Esophagus muscularis mucosa (tissue), 4 donors: ENCODE data around the gene MRPS26. TPM values are rescaled to one million over a fixed set of nuclear protein-coding genes. Genes with fewer than 3 reads are reported as not detected.

Experiments used
- DNase-seq: peaks from one replicate; pipeline ENCODE4 v3.0.0-alpha.2; 2017; ENCODE audit errors: extremely low spot score
- H3K27ac ChIP-seq, 4 donors: fragments of 200-600 bp; sonication (generic); replicated peaks in 1 of 4; 1 replicate in 3 of 4; 2 replicates in 1 of 4; pipeline ENCODE4 v1.5.1; 2016 to 2019; ENCODE audit warnings: mild to moderate bottlenecking in 1 of 4
- H3K27me3 ChIP-seq, 4 donors: fragments of 200-600 bp; sonication (generic); one replicate each; pipeline versions ENCODE4 v1.5.1 to v1.6.0; 2016 to 2019
- H3K36me3 ChIP-seq, 4 donors: fragments of 200-600 bp; sonication (generic); one replicate each; pipeline ENCODE4 v1.5.1; 2016 to 2019
- H3K4me1 ChIP-seq, 4 donors: fragments of 200-600 bp; sonication (generic); one replicate each; pipeline ENCODE4 v1.5.1; 2016 to 2019
- H3K4me3 ChIP-seq, 4 donors: fragments of 200-600 bp; sonication (generic); 1 replicate in 2 of 4; 2 replicates in 2 of 4; pipeline ENCODE4 v1.5.1; 2016 to 2019; ENCODE audit warnings: mild to moderate bottlenecking in 4 of 4, moderate library complexity in 1 of 4
- H3K9me3 ChIP-seq, 4 donors: fragments of 200-600 bp; sonication (generic); 1 replicate in 3 of 4; 2 replicates in 1 of 4; pipeline ENCODE4 v1.5.1; 2016 to 2019
- EP300 ChIP-seq: sonication (generic); formaldehyde crosslinking; IDR thresholded peaks from one replicate; pipeline ENCODE4 v1.6.1; 2017; ENCODE audit warnings: antibody characterized with exemption
- POLR2A ChIP-seq: fragments of 450-650 bp; IDR thresholded peaks from one replicate; pipeline ENCODE4 v1.6.1; 2017; ENCODE audit warnings: antibody characterized with exemption, moderate library complexity, mild to moderate bottlenecking, low read depth
- POLR2AphosphoS5 ChIP-seq, 2 donors: sonication (generic); formaldehyde crosslinking; IDR thresholded peaks; one replicate each; pipeline ENCODE4 v1.6.1; 2017; ENCODE audit warnings: antibody characterized with exemption in 2 of 2
- whole genome bisulfite sequencing: methylation state at CpG from one replicate; pipeline ENCODE4 v1.1.5; 2018; 5-methylcytosine and 5-hydroxymethylcytosine counted together
- intact Hi-C: fragments of 100-400 bp; cut with DNase I; formaldehyde crosslinking; loops from one replicate; pipeline ENCODE4 v1.15.1; 2023
- total RNA-seq, 4 donors: library from RNA; depleted of rRNA; stranded (reverse); fragments of >200 nt; gene quantifications; one replicate each; pipeline versions ENCODE4 v1.1.0 to v1.2.1, GENCODE V29; 2016
- TF ChIP-seq, protein P1 (sequence below), 3 experiments: fragments of 200-600 bp in 2 of 3; fragments of 450-650 bp in 1 of 3; sonication (generic) in 2 of 3; IDR thresholded peaks; one replicate each; pipeline ENCODE4 v1.5.1; 2017 to 2019; ENCODE audit warnings: antibody characterized with exemption in 3 of 3, mild to moderate bottlenecking in 2 of 3, moderate library complexity in 1 of 3

The MRPS26 gene
- total RNA-seq, 4 donors from 2014 or later = 52.3 to 90.7 (median 71.5) TPM

DNA sequence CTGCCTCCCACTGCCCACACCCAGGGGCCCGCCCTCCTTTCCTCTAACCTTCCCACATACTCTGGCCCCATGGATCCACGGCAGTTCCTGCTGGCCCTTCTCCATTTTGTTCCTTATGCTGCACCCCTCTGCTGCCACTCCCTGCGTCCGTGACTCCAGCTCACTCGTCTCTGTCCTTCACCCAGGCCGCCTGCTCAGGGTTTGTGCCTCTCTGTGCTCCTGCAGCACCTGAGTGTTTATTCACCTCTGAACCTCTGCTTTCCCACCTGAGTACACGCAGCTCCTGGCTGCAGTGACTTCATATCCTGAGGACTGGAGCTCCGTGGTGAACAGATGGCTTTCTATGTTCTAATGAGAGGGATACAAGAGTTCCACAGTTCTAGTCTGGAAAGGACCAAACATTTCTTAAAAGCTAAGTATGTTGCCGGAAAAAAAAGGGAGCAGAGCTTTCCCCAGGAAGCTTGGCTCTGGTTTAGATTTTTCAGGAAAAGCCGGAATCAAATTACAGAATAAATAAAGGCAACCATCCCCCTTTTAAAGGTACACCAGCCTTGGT, 3.9 kb upstream of the MRPS26 start:
- no peak for DNase-seq
- Histone ChIP-seq H3K27me3 (no peaks in the 10 kb centered on the region), H3K36me3 (peaks cover 30 to 44% (median 38%) of the 10 kb centered on the region in 4 donors), H3K4me1 (peaks cover 21 to 36% (median 32%) of the 10 kb centered on the region in 4 donors), H3K27ac (peak overlapping the region; percentile 23 to 62 (median 46)), H3K9me3 (no peaks in the 10 kb centered on the region), H3K4me3 (no peak overlapping the region)
- WGBS = 58% methylated on average over 10 of the region's 10 CpGs
- intact Hi-C loops = no loop called here
- TF ChIP-seq, protein P1, sequence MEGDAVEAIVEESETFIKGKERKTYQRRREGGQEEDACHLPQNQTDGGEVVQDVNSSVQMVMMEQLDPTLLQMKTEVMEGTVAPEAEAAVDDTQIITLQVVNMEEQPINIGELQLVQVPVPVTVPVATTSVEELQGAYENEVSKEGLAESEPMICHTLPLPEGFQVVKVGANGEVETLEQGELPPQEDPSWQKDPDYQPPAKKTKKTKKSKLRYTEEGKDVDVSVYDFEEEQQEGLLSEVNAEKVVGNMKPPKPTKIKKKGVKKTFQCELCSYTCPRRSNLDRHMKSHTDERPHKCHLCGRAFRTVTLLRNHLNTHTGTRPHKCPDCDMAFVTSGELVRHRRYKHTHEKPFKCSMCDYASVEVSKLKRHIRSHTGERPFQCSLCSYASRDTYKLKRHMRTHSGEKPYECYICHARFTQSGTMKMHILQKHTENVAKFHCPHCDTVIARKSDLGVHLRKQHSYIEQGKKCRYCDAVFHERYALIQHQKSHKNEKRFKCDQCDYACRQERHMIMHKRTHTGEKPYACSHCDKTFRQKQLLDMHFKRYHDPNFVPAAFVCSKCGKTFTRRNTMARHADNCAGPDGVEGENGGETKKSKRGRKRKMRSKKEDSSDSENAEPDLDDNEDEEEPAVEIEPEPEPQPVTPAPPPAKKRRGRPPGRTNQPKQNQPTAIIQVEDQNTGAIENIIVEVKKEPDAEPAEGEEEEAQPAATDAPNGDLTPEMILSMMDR (IDR thresholded peaks at IDR 0.05) = no peak
- no peak for TF ChIP-seq EP300
- TF ChIP-seq POLR2AphosphoS5 (IDR thresholded peaks at IDR 0.05) = no peak
- no peak for TF ChIP-seq POLR2A

DNA sequence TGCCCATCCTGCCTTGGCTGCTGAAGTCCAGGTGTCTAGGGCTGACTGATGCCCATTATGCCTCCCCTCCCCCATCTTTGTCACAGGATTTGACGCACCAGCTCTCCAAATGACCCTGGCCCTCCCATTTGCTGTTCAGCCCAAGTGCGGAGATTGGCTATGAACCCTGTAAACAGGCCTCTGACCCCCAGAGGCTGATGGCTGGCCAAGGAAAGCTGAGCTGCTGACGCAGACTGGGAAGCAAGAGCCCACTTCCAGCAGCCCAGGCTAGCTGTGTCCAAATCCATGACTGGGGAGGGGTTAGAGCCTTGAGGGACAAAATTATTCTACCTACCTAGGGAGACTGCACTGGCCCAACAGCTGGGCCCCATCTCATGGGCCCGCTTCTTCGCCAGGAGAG, 3.2 kb upstream of the MRPS26 start:
- intact Hi-C loops = no loop called here
- Histone ChIP-seq H3K27me3 (no peaks in the 10 kb centered on the region), H3K27ac (peak overlapping the region; percentile 23 to 62 (median 46)), H3K36me3 (peaks cover 23 to 41% (median 33%) of the 10 kb centered on the region in 4 donors), H3K9me3 (no peaks in the 10 kb centered on the region), H3K4me3 (no peak overlapping the region), H3K4me1 (peaks cover 28 to 43% (median 39%) of the 10 kb centered on the region in 4 donors)
- TF ChIP-seq POLR2AphosphoS5 (IDR thresholded peaks at IDR 0.05) = peak in 1 of 2 donors; percentile 25
- no peak for TF ChIP-seq EP300
- 80% methylated on average over 5 of the region's 5 CpGs for WGBS
- DNase-seq = no peak

DNA sequence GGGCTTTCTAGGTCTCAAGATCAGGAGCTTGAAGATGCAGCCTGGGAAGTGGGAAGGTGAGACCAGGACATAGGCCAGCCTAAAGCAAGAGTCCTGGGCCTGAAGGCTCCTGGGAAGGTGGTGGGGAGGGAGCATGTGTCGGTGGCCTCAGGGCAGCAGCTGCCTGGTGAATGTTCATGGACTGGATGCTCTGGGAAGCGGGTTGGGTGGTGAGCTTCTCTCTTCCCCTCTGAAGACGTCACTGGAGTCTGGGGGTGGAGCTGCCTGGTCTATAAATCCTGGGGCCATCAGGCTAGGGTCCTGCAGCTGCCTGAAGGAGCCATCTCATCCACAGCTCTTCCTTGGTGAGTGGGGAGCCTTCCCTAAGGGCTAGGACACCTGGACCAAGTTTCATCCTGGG, 2.5 kb upstream of the MRPS26 start, which contains the start of gene GNRH2:
Gene GNRH2 (plus strand): TSS at position 301 of the 400 bp plus-strand sequence. CDS start 793 bp downstream, outside the sequence.
- no peak for DNase-seq
- H3K36me3 ChIP-seq = peaks cover 21 to 41% (median 33%) of the 10 kb centered on the region in 4 donors
- 100% methylated on average over 1 of the region's 3 CpGs for WGBS
- H3K27me3 ChIP-seq = no peaks in the 10 kb centered on the region
- intact Hi-C loops = no loop called here
- H3K9me3 ChIP-seq = no peaks in the 10 kb centered on the region
- peaks cover 30 to 46% (median 42%) of the 10 kb centered on the region in 4 donors for H3K4me1 ChIP-seq
- TF ChIP-seq POLR2A (no peak), EP300 (no peak), POLR2AphosphoS5 (IDR thresholded peaks at IDR 0.05) (no peak)
- TF ChIP-seq, protein P1 (IDR thresholded peaks at IDR 0.05) = no peak
- peak within 1 kb of the TSS; percentile 34 to 95 (median 60) for H3K27ac ChIP-seq
- no peak within 1 kb of the TSS for H3K4me3 ChIP-seq

DNA sequence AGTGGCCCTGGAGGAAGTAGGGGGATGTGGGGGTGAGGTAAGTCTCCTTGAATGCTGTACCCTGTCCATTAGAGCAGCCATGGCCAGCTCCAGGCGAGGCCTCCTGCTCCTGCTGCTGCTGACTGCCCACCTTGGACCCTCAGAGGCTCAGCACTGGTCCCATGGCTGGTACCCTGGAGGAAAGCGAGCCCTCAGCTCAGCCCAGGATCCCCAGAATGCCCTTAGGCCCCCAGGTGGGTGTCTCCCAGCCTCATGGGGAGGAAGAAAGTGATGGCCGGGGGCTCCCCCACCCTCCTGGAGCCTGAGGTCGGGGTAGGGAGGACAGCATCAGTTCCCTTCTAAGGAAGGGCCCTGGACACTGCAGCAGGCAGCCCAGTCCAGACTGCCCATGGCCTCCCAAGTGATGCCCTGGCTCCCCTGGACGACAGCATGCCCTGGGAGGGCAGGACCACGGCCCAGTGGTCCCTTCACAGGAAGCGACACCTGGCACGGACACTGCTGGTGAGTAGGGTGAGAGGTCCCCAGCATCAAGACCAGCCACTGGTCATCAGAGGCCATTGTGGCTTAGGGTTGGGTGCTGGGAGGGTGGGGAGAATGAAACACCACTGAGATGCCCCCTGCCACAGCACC, 1.4 kb upstream of the MRPS26 start:
- no peak overlapping the region for H3K4me3 ChIP-seq
- no peaks in the 10 kb centered on the region for H3K27me3 ChIP-seq
- 89% methylated on average over 5 of the region's 8 CpGs for WGBS
- peaks cover 30 to 46% (median 42%) of the 10 kb centered on the region in 4 donors for H3K4me1 ChIP-seq
- H3K9me3 ChIP-seq = no peaks in the 10 kb centered on the region
- TF ChIP-seq EP300 (no peak), POLR2AphosphoS5 (IDR thresholded peaks at IDR 0.05) (no peak), POLR2A (no peak)
- TF ChIP-seq, protein P1 (IDR thresholded peaks at IDR 0.05) = no peak
- peak overlapping the region in 2 of 4 donors; percentile 94 to 95 for H3K27ac ChIP-seq
- intact Hi-C loops = no loop called here
- no peak for DNase-seq
- peaks cover 15 to 41% (median 33%) of the 10 kb centered on the region in 4 donors for H3K36me3 ChIP-seq

DNA sequence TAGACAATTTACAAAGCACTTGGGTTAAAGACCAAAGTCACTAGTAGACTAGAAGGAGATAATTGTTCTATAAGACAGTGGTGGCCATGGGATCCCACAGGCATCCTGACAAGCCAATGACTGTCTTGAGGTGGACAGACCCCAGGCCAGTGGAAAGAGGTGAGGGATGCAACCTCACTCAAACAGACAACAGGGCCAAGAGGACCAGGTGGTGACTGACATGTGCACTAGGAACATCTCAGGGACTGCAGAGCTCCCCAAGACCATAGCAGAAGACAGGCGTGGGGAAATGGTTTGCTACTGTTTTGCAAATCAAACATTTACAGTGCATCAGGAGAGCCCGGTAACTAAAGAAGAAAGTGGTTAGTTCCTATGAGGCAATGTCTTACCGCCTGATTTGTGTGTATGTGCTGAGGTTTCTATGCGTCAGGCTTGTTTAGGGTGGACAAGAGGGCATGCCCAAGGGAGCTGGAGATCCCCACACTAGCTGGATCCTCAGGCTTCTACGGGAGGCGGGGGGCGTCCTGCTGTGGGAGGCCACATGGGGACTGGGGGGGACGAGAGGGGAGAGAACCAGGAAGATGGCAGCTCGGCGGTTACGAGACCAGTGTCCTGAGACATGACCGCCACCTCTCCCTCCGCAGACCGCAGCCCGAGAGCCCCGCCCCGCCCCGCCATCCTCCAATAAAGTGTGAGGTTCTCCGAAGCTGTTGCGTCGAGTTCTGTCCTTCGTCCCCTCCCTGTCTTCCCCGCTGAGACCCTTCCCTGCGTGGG, 623 bp upstream of the MRPS26 start:
- Histone ChIP-seq H3K9me3 (no peaks in the 10 kb centered on the region), H3K27ac (peak overlapping the region; percentile 90 to 95 (median 92)), H3K27me3 (no peaks in the 10 kb centered on the region), H3K4me1 (peaks cover 30 to 46% (median 42%) of the 10 kb centered on the region in 4 donors), H3K36me3 (peaks cover 10 to 41% (median 28%) of the 10 kb centered on the region in 4 donors), H3K4me3 (peak overlapping the region; percentile 87 to 99 (median 92))
- intact Hi-C loops = no loop called here
- TF ChIP-seq POLR2A (no peak), POLR2AphosphoS5 (IDR thresholded peaks at IDR 0.05) (no peak), EP300 (no peak)
- TF ChIP-seq, protein P1 (IDR thresholded peaks at IDR 0.05) = no peak
- WGBS = 7% methylated on average over 20 of the region's 24 CpGs
- DNase-seq = peak; percentile 96
